BLaER1 (cell line): ENCODE data around the gene DIPK1A.

ENCODE experiments used
- H3K27ac ChIP-seq: shearing (Covaris generic); formaldehyde crosslinking; 2 replicates; pipeline ENCODE4 v1.8.1; 2022
- H3K27me3 ChIP-seq: shearing (Covaris generic); formaldehyde crosslinking; 2 replicates; pipeline ENCODE4 v1.8.1; 2022
- H3K36me3 ChIP-seq: shearing (Covaris generic); formaldehyde crosslinking; 2 replicates; pipeline ENCODE4 v1.8.1; 2022
- H3K4me1 ChIP-seq: shearing (Covaris generic); formaldehyde crosslinking; 2 replicates; pipeline ENCODE4 v1.8.1; 2022
- H3K4me2 ChIP-seq: shearing (Covaris generic); formaldehyde crosslinking; 2 replicates; pipeline ENCODE4 v1.8.1; 2022
- H3K4me3 ChIP-seq: shearing (Covaris generic); formaldehyde crosslinking; 2 replicates; pipeline ENCODE4 v1.8.1; 2022
- H3K9ac ChIP-seq: shearing (Covaris generic); formaldehyde crosslinking; 2 replicates; pipeline ENCODE4 v1.8.1; 2022
- H3K9me3 ChIP-seq: shearing (Covaris generic); formaldehyde crosslinking; 2 replicates; pipeline ENCODE4 v1.8.1; 2022
- H4K20me1 ChIP-seq: shearing (Covaris generic); formaldehyde crosslinking; 2 replicates; pipeline ENCODE4 v1.8.1; 2022
- Cebpa-rat ChIP-seq: shearing (Covaris generic); IDR thresholded peaks from 2 replicates; pipeline ENCODE4 v1.8.1; 2022

The DIPK1A gene

GRCh38 chr1:92834617-92835016 lies 126.6 kb downstream of the DIPK1A start:
- Histone ChIP-seq H3K27ac (no peak overlapping the region), H3K4me1 (peaks cover 46% of the 10 kb centered on the region), H3K9ac (no peak overlapping the region), H3K4me3 (peak overlapping the region; percentile 80; the same call in 1 of the 2 replicates), H3K36me3 (peaks cover 64% of the 10 kb centered on the region), H3K4me2 (peak overlapping the region; percentile 86), H4K20me1 (peaks cover 77% of the 10 kb centered on the region), H3K27me3 (no peaks in the 10 kb centered on the region), H3K9me3 (no peaks in the 10 kb centered on the region)
- TF ChIP-seq Cebpa-rat: no peak

- H3K27me3 ChIP-seq: no peaks in the 10 kb centered on the region
- H3K4me2 ChIP-seq: peak overlapping the region; percentile 86
- H4K20me1 ChIP-seq: peaks cover 69% of the 10 kb centered on the region
- H3K4me3 ChIP-seq: peak overlapping the region; percentile 80
- peaks cover 57% of the 10 kb centered on the region for H3K36me3 ChIP-seq
- peaks cover 46% of the 10 kb centered on the region for H3K4me1 ChIP-seq
- peak overlapping the region; percentile 97 for H3K9ac ChIP-seq
- peak overlapping the region; percentile 96; the same call in 1 of the 2 replicates for H3K27ac ChIP-seq
- no peaks in the 10 kb centered on the region for H3K9me3 ChIP-seq
- no peak for TF ChIP-seq Cebpa-rat
These were observed 127.4 kb downstream of the DIPK1A start for GRCh38 chr1:92833840-92834239.

- TF ChIP-seq Cebpa-rat: no peak
- Histone ChIP-seq H3K36me3 (peaks cover 44% of the 10 kb centered on the region), H4K20me1 (peaks cover 57% of the 10 kb centered on the region)
These were observed 128.6 kb downstream of the DIPK1A start for GRCh38 chr1:92832537-92833114.

GRCh38 chr1:92831762-92832536 lies 129.3 kb downstream of the DIPK1A start, which contains the start of gene RPL5:
Gene RPL5, plus strand, starts transcription at chr1:92832040. Its CDS starts 75 bp downstream, at chr1:92832115.
- Histone ChIP-seq H3K4me3 (peak within 1 kb of the TSS; percentile 80), H3K9me3 (no peaks in the 10 kb centered on the region), H3K36me3 (peaks cover 38% of the 10 kb centered on the region), H3K4me1 (peaks cover 38% of the 10 kb centered on the region), H3K27me3 (no peaks in the 10 kb centered on the region), H3K27ac (peak within 1 kb of the TSS; percentile 96), H4K20me1 (peaks cover 50% of the 10 kb centered on the region), H3K9ac (peak within 1 kb of the TSS; percentile 97), H3K4me2 (peak within 1 kb of the TSS; percentile 86)
- TF ChIP-seq Cebpa-rat: no peak

More at GRCh38 chr1:92832537-92833114, 128.6 kb downstream of the DIPK1A start:
- peak overlapping the region; percentile 80 for H3K4me3 ChIP-seq
- no peaks in the 10 kb centered on the region for H3K9me3 ChIP-seq
- H3K27ac ChIP-seq: peak overlapping the region; percentile 96
- H3K27me3 ChIP-seq: no peaks in the 10 kb centered on the region
- H3K4me1 ChIP-seq: peaks cover 45% of the 10 kb centered on the region
- peak overlapping the region; percentile 86 for H3K4me2 ChIP-seq
- peak overlapping the region; percentile 97 for H3K9ac ChIP-seq

GRCh38 chr1:92831368-92831761 lies 129.9 kb downstream of the DIPK1A start:
- Histone ChIP-seq H3K9ac (no peak overlapping the region), H3K4me2 (peak overlapping the region; percentile 48), H3K4me3 (peak overlapping the region; percentile 80; the same call in 1 of the 2 replicates), H3K27me3 (no peaks in the 10 kb centered on the region), H3K9me3 (no peaks in the 10 kb centered on the region), H3K36me3 (peaks cover 32% of the 10 kb centered on the region), H3K27ac (no peak overlapping the region), H4K20me1 (peaks cover 44% of the 10 kb centered on the region), H3K4me1 (peaks cover 32% of the 10 kb centered on the region)
- no peak for TF ChIP-seq Cebpa-rat

GRCh38 chr1:92826792-92827191 lies 134.5 kb downstream of the DIPK1A start:
- TF ChIP-seq Cebpa-rat: no peak
- Histone ChIP-seq H3K36me3 (no peaks in the 10 kb centered on the region), H3K27ac (no peak overlapping the region)

GRCh38 chr1:92822879-92823278 lies 138.4 kb downstream of the DIPK1A start:
- H3K27me3 ChIP-seq: no peaks in the 10 kb centered on the region
- no peak overlapping the region for H3K27ac ChIP-seq
- TF ChIP-seq Cebpa-rat: no peak
- H4K20me1 ChIP-seq: no peaks in the 10 kb centered on the region
- no peak overlapping the region for H3K4me3 ChIP-seq
- no peak overlapping the region for H3K9ac ChIP-seq
- H3K4me2 ChIP-seq: no peak overlapping the region
- no peaks in the 10 kb centered on the region for H3K36me3 ChIP-seq
- no peaks in the 10 kb centered on the region for H3K9me3 ChIP-seq
- H3K4me1 ChIP-seq: no peaks in the 10 kb centered on the region

More at GRCh38 chr1:92826792-92827191, 134.5 kb downstream of the DIPK1A start:
- no peaks in the 10 kb centered on the region for H4K20me1 ChIP-seq
- H3K9me3 ChIP-seq: no peaks in the 10 kb centered on the region
- no peak overlapping the region for H3K4me2 ChIP-seq
- no peaks in the 10 kb centered on the region for H3K27me3 ChIP-seq
- no peaks in the 10 kb centered on the region for H3K4me1 ChIP-seq
- no peak overlapping the region for H3K9ac ChIP-seq
- H3K4me3 ChIP-seq: no peak overlapping the region

GRCh38 chr1:92820551-92820950 lies 140.7 kb downstream of the DIPK1A start:
- Histone ChIP-seq H3K4me3 (no peak overlapping the region), H3K4me1 (no peaks in the 10 kb centered on the region), H3K9ac (no peak overlapping the region)

GRCh38 chr1:92820024-92820423 lies 141.2 kb downstream of the DIPK1A start:
- H3K36me3 ChIP-seq: no peaks in the 10 kb centered on the region
- H3K9me3 ChIP-seq: no peaks in the 10 kb centered on the region
- H3K4me3 ChIP-seq: no peak overlapping the region
- no peak for TF ChIP-seq Cebpa-rat
- no peaks in the 10 kb centered on the region for H3K4me1 ChIP-seq
- no peak overlapping the region for H3K4me2 ChIP-seq
- no peaks in the 10 kb centered on the region for H3K27me3 ChIP-seq
- H4K20me1 ChIP-seq: no peaks in the 10 kb centered on the region
- no peak overlapping the region for H3K9ac ChIP-seq
- H3K27ac ChIP-seq: no peak overlapping the region

More at GRCh38 chr1:92820551-92820950, 140.7 kb downstream of the DIPK1A start:
- H4K20me1 ChIP-seq: no peaks in the 10 kb centered on the region
- no peaks in the 10 kb centered on the region for H3K27me3 ChIP-seq
- TF ChIP-seq Cebpa-rat: no peak
- no peak overlapping the region for H3K27ac ChIP-seq
- no peaks in the 10 kb centered on the region for H3K36me3 ChIP-seq
- no peak overlapping the region for H3K4me2 ChIP-seq
- H3K9me3 ChIP-seq: no peaks in the 10 kb centered on the region
